Measurements from ENCODE around the gene TRIM71.
"Not testable (repeated sequence)": the region's sequence is repeated elsewhere in the genome, so short reads cannot be mapped to it uniquely, and the experiment has no call there.

Gene TRIM71

DNA sequence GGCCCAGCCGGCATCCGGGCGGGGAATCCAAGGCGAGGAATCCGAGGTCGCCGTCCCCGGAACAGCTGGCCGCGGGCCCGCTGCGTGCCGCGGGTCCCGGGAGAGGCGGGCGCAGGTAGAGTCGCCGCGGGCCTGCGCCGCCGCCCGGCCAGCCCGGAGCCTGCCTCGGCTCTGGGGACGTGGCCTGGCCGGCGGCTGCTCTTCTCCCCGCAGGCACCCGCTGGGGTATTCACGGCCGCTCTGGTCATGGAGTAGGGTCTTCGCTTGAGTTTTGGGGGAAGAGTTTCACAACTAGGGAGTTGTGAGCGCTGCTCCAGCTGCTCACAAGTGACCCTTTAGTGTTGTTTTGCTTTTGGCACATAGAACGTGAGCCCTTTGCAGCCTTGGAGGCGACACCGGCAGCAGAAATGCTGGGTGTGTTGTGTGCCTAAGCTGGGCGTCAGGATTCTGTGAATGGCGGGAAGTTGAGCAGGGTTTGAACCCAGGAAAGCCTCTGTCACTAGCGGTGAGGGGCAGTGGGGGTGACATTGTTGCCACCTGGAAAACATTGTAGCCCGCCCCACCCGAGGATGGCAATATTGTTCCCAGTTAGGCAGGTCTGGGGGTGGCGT is 4.0 kb downstream of the TRIM71 start:
- H3K9ac ChIP-seq (ENCODE audit: low read length), result no peak overlapping the region
- no peak overlapping the region for H3K4me3 ChIP-seq (ENCODE audit: low read length)
- H3K4me1 ChIP-seq (ENCODE audit: control insufficient read depth, insufficient read depth, low read length), result peaks cover 13% of the 10 kb centered on the region
- H3K9me3 ChIP-seq (ENCODE audit: control insufficient read depth, low read length), result peaks cover 3% of the 10 kb centered on the region
- H3K27me3 ChIP-seq (ENCODE audit: control insufficient read depth, insufficient read depth, low read length), result peaks cover 69% of the 10 kb centered on the region
- no peaks in the 10 kb centered on the region for H3K36me3 ChIP-seq (ENCODE audit: control insufficient read depth, insufficient read depth, low read length)

DNA sequence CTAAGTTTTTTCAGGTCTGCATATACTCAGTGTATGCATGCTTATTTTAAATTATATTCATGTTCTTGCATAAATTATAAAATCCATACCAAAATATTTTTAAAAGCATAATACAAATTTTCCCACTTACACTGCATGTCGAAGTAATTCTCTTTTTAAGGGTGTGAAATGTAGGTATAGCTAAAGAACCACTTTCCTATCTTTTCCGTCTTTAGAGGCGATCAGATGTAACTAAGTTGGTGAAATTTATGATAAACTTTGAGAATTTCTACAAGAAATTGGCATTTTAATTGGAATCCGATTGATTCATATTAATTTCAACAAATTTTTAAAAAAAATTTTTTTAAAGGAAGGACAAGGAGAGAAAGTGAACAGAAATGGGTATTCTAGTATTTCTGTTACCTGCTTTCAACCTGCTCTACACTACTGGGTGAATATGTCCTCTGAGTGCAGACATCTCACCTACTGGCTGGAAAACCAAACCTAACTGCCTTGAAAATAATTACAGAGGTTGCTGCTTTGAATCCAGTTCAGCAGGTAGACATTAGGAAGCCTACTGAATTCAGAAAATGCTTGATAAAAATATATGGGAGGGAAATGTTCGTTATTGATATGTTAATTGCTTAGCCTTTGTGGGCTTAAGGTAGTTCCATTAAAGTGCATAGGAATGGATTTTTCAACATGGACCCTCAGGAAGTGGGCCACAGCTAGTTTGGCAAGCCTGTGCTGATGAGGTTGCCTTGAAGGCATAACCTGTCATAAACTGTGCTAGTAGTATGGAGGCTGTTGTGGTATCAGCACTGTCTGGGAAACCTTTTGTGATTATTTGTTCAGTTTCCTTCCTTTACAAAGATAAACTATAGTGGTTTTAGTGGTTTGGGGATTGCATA is 5.1 kb downstream of the TRIM71 start:
- Histone ChIP-seq H3K36me3 (ENCODE audit: control insufficient read depth, insufficient read depth, low read length) (no peaks in the 10 kb centered on the region), H3K9ac (ENCODE audit: low read length) (no peak overlapping the region), H3K4me3 (ENCODE audit: low read length) (no peak overlapping the region), H3K4me1 (ENCODE audit: control insufficient read depth, insufficient read depth, low read length) (peaks cover 6% of the 10 kb centered on the region), H3K9me3 (ENCODE audit: control insufficient read depth, low read length) (peaks cover 3% of the 10 kb centered on the region), H3K27me3 (ENCODE audit: control insufficient read depth, insufficient read depth, low read length) (peaks cover 58% of the 10 kb centered on the region)

DNA sequence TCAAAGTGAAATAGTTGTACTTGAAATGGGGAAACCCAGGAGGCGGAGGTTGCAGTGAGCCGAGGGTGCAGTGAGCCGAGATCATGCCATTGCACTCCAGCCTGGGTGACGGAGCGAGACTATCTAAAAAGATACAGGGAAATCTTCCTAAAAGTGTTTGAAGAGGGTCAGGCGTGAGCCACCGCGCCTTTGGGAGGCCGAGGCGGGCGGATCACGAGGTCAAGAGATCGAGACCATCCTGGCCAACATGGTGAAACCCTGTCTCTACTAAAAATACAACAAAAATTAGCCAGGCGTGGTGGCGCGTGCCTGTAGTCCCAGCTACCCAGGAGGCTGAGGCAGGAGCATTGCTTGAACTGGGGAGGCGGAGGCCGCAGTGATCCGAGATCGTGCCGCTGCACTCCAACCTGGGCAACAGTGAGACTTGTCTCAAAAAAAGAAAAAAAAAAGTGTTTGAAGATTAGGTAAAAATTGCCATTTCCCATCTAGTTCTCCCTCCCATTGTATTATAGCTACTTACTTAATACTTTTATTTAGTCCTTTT is 5.9 kb downstream of the TRIM71 start:
- H3K9me3 ChIP-seq (ENCODE audit: control insufficient read depth, low read length); H3K4me1 ChIP-seq (ENCODE audit: control insufficient read depth, insufficient read depth, low read length); H3K4me3 ChIP-seq (ENCODE audit: low read length); H3K9ac ChIP-seq (ENCODE audit: low read length); H3K36me3 ChIP-seq (ENCODE audit: control insufficient read depth, insufficient read depth, low read length): not testable (repeated sequence)
- H3K27me3 ChIP-seq (ENCODE audit: control insufficient read depth, insufficient read depth, low read length), result peaks cover 51% of the 10 kb centered on the region

DNA sequence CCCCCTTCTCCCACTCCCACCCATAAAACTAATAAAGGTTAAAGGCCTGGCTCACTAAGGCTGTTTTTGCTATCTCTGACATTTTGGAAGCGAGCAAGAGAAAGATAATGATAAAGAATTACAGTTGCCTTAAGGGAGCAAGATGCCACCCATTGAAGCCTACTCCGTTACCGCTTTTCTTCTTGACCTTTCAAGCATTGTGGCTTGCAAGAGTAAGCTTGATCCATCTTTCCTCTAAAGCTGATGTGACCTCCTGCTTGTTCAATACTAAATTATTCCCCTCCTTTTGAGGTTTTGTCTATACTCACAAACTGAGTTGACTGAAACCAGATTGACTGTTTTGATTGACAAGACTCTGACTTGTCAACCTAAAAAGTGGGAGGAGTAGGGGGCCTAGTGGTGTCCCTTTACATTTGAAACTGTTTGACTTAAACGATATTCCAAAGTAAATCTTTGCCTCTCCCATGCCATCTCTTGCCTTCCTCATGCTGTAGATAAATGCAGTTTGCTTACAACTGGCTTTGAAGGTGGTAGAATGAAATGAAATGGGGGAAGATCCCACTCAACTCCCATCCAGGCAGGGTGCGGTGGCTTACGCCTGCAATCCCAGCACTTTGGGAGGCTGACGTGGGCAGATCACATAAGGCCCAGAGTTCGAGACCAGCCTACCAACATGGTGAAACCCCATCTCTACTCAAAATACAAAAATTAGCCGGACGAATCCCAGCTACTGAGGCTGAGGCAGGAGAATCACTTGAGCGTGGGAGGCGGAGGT is 8.0 kb downstream of the TRIM71 start:
- Histone ChIP-seq H3K27me3 (ENCODE audit: control insufficient read depth, insufficient read depth, low read length) (peaks cover 32% of the 10 kb centered on the region), H3K4me1 (ENCODE audit: control insufficient read depth, insufficient read depth, low read length) (no peaks in the 10 kb centered on the region), H3K4me3 (ENCODE audit: low read length) (no peak overlapping the region), H3K9me3 (ENCODE audit: control insufficient read depth, low read length) (no peaks in the 10 kb centered on the region), H3K9ac (ENCODE audit: low read length) (no peak overlapping the region), H3K36me3 (ENCODE audit: control insufficient read depth, insufficient read depth, low read length) (no peaks in the 10 kb centered on the region)

DNA sequence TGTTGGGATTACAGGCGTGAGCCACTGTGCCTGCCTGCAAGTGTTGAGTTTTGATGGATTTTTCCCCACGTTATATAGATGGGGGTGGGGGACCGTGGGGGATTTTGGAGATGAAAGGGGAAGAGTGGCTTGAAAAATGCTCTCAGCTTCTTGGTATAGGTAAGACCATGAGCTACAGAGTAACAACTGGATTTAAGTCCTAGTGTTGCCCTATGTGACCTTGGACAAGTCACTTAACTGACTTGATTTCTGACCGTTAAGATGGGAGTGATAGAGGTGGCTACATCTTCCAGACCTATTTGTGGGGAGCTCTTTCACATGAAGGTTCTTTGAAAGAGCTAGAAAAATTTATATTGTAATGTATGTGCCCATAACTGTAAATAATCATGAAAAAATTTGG is 13.3 kb downstream of the TRIM71 start:
- no peaks in the 10 kb centered on the region for H3K4me1 ChIP-seq (ENCODE audit: control insufficient read depth, insufficient read depth, low read length)
- no peaks in the 10 kb centered on the region for H3K9me3 ChIP-seq (ENCODE audit: control insufficient read depth, low read length)
- peaks cover 3% of the 10 kb centered on the region for H3K27me3 ChIP-seq (ENCODE audit: control insufficient read depth, insufficient read depth, low read length)
- H3K4me3 ChIP-seq (ENCODE audit: low read length), result no peak overlapping the region
- no peaks in the 10 kb centered on the region for H3K36me3 ChIP-seq (ENCODE audit: control insufficient read depth, insufficient read depth, low read length)
- H3K9ac ChIP-seq (ENCODE audit: low read length), result no peak overlapping the region

DNA sequence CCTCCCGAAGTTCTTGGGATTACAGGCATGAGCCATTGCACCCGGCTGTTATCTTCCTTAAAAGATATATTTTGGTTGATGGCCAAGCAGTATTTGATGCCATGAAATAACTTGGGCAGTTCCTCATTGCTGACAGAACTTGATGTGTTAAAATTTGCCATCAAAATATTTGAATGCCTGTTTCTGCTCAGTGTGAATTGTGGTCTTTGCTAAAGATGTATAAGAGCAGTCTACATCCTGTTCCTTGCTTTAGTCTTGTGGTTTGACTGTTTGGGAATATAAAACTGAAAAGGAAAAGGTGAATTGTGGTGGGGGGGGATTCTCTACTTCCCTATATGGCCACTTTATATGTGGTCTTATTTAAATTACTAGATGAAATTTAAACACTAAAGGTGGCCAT is 14.0 kb downstream of the TRIM71 start:
- Histone ChIP-seq H3K9ac (ENCODE audit: low read length) (no peak overlapping the region), H3K36me3 (ENCODE audit: control insufficient read depth, insufficient read depth, low read length) (no peaks in the 10 kb centered on the region), H3K9me3 (ENCODE audit: control insufficient read depth, low read length) (no peaks in the 10 kb centered on the region), H3K4me3 (ENCODE audit: low read length) (no peak overlapping the region), H3K4me1 (ENCODE audit: control insufficient read depth, insufficient read depth, low read length) (no peaks in the 10 kb centered on the region), H3K27me3 (ENCODE audit: control insufficient read depth, insufficient read depth, low read length) (peaks cover 3% of the 10 kb centered on the region)

DNA sequence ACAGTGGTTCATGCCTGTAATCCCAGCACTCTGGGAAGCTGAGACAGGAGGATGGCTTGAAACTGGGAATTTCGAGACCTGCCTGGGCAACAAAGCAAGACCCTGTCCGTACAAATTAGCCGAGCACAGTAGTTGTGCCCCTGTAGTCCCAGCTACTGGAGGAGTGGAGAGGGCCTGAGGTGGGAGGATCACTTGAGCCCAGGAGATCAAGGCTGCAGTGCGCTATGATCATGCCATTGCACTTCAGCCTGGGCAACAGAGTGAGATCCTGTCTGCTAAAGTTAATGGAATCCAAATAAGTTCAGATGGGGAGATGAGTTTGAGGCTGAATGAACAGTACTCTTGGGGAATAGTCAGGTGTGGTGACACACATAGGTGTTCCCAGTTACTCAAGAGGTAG is 14.4 kb downstream of the TRIM71 start:
- H3K27me3 ChIP-seq (ENCODE audit: control insufficient read depth, insufficient read depth, low read length), result peaks cover 3% of the 10 kb centered on the region
- no peak overlapping the region for H3K4me3 ChIP-seq (ENCODE audit: low read length)
- no peaks in the 10 kb centered on the region for H3K9me3 ChIP-seq (ENCODE audit: control insufficient read depth, low read length)

DNA sequence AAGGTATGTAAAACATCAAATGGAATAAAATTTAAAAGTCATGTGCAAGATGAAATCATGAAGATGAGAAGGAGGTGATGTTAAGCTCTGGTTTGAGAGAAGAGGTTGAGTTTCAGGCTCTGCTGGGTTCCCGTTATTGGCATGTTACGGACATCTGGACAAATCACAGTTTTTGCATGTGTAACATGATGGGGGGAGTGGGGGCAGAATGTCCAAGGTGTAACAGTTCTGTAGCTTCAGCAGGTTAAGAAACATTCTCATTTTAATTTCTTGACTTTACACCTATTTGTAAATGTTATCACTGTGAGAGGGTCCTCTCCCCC is 17.2 kb downstream of the TRIM71 start:
- Histone ChIP-seq H3K36me3 (ENCODE audit: control insufficient read depth, insufficient read depth, low read length) (no peaks in the 10 kb centered on the region), H3K4me3 (ENCODE audit: low read length) (no peak overlapping the region), H3K4me1 (ENCODE audit: control insufficient read depth, insufficient read depth, low read length) (peaks cover under 1% of the 10 kb centered on the region), H3K9ac (ENCODE audit: low read length) (no peak overlapping the region), H3K27me3 (ENCODE audit: control insufficient read depth, insufficient read depth, low read length) (peaks cover 3% of the 10 kb centered on the region), H3K9me3 (ENCODE audit: control insufficient read depth, low read length) (no peaks in the 10 kb centered on the region)

More for the DNA sequence above, 14.4 kb downstream of the TRIM71 start:
- Histone ChIP-seq H3K4me1 (ENCODE audit: control insufficient read depth, insufficient read depth, low read length) (no peaks in the 10 kb centered on the region), H3K9ac (ENCODE audit: low read length) (no peak overlapping the region), H3K36me3 (ENCODE audit: control insufficient read depth, insufficient read depth, low read length) (no peaks in the 10 kb centered on the region)

DNA sequence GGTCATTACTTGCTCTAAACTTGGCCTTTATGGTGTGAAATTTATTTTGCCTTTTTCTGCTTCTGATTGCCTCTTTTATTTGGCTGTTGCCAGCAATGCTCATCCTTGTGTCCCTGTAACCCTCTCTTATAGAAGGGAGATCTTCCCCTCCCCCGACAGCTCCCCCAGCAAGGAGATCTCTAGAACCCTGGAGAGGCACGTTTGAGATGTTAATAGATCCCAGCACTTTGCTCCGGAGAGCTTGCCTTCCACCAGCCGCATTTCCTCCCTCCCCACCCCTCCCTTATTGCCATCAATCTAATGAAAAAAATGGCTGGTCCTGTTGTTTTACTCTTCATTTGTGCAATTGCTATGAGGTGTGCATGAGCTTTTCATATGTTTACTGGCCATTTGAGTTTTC is 18.2 kb downstream of the TRIM71 start:
- Histone ChIP-seq H3K4me1 (ENCODE audit: control insufficient read depth, insufficient read depth, low read length) (peaks cover 5% of the 10 kb centered on the region), H3K4me3 (ENCODE audit: low read length) (no peak overlapping the region), H3K9ac (ENCODE audit: low read length) (no peak overlapping the region)

DNA sequence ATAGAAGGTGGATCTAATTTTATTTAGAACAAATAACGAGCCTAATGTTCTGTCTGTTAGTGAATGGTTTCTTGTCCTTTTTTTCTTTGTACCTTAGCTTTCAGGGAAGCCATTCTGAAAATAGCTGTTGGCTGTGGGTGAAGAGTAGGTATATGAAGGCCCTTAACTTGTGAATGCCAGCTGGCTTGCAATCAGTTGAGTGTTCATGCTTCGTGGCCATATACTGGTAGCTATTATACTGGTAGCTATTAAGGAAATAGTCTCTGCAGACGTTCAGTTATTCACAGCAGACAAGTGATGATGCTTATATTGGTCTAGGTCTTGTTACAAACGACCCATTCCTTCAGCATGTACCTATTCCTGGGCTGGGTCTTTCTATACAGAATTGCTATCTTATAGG is 18.8 kb downstream of the TRIM71 start:
- Histone ChIP-seq H3K36me3 (ENCODE audit: control insufficient read depth, insufficient read depth, low read length) (no peaks in the 10 kb centered on the region), H3K9ac (ENCODE audit: low read length) (no peak overlapping the region), H3K9me3 (ENCODE audit: control insufficient read depth, low read length) (no peaks in the 10 kb centered on the region), H3K27me3 (ENCODE audit: control insufficient read depth, insufficient read depth, low read length) (no peaks in the 10 kb centered on the region), H3K4me3 (ENCODE audit: low read length) (no peak overlapping the region), H3K4me1 (ENCODE audit: control insufficient read depth, insufficient read depth, low read length) (peaks cover 5% of the 10 kb centered on the region)

More for the DNA sequence above, 18.2 kb downstream of the TRIM71 start:
- H3K9me3 ChIP-seq (ENCODE audit: control insufficient read depth, low read length), result no peaks in the 10 kb centered on the region
- H3K36me3 ChIP-seq (ENCODE audit: control insufficient read depth, insufficient read depth, low read length), result no peaks in the 10 kb centered on the region
- peaks cover under 1% of the 10 kb centered on the region for H3K27me3 ChIP-seq (ENCODE audit: control insufficient read depth, insufficient read depth, low read length)

DNA sequence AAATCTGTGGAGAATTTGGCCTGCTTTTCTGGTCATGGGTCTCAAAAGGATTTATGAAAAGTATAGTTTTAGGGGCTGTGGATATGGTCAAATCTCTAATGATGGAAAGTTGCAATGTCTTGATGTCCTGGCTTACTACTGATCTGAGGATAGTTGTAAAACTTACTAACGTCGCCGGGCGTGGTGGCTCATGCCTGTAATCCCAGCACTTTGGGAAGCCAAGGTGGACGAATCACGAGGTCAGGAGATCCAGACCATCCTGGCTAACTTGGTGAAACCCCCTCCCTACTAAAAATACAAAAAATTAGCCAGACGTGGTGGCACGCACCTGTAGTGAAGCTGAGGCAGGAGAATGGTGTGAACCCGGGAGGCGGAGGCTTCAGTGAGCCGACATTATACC is 19.6 kb downstream of the TRIM71 start:
- H3K9me3 ChIP-seq (ENCODE audit: control insufficient read depth, low read length), result no peaks in the 10 kb centered on the region
- no peak overlapping the region for H3K9ac ChIP-seq (ENCODE audit: low read length)
- H3K36me3 ChIP-seq (ENCODE audit: control insufficient read depth, insufficient read depth, low read length), result no peaks in the 10 kb centered on the region
- peaks cover 11% of the 10 kb centered on the region for H3K4me1 ChIP-seq (ENCODE audit: control insufficient read depth, insufficient read depth, low read length)
- H3K27me3 ChIP-seq (ENCODE audit: control insufficient read depth, insufficient read depth, low read length), result no peaks in the 10 kb centered on the region
- H3K4me3 ChIP-seq (ENCODE audit: low read length), result no peak overlapping the region

DNA sequence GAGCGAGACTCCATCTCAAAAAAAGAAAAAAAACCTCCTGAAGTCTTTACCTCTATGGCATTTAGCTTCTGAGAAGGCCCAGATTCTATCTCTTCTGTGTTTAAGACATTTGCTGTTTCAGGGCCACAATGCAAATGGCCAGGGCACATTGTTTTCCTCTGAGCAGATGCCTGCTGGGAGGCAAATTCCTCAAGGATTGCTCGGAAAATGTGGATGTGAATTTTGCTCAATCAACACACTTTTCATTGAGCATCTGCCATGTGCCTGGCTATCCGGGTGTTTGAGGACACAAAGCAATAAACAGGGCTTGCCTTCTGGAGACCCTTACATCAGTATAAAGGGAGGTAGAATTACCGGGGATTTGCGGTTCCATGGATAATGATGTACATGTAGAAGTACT is 20.0 kb downstream of the TRIM71 start:
- H3K9me3 ChIP-seq (ENCODE audit: control insufficient read depth, low read length), result no peaks in the 10 kb centered on the region
- H3K36me3 ChIP-seq (ENCODE audit: control insufficient read depth, insufficient read depth, low read length), result no peaks in the 10 kb centered on the region
- no peak overlapping the region for H3K9ac ChIP-seq (ENCODE audit: low read length)
- no peaks in the 10 kb centered on the region for H3K27me3 ChIP-seq (ENCODE audit: control insufficient read depth, insufficient read depth, low read length)
- H3K4me1 ChIP-seq (ENCODE audit: control insufficient read depth, insufficient read depth, low read length), result peaks cover 15% of the 10 kb centered on the region
- no peak overlapping the region for H3K4me3 ChIP-seq (ENCODE audit: low read length)

Data from mucosa of stomach (tissue), 1 donor.